Muscle layer of colon (tissue), 2 donors: ENCODE measurements around the gene TPST2.
"Not testable (repeated sequence)": the region's sequence is repeated elsewhere in the genome, so short reads cannot be mapped to it uniquely, and the experiment has no call there.

Source experiments
- H3K27ac ChIP-seq: one replicate; pipeline ENCODE4 v1.7.0; 2013; ENCODE audit warnings: low read depth, mild to moderate bottlenecking, low read length, moderate library complexity
- H3K27me3 ChIP-seq, 2 donors: one replicate each; pipeline ENCODE4 v1.7.0; 2013; ENCODE audit warnings: low read length in 2 of 2, mild to moderate bottlenecking in 2 of 2; ENCODE audit not compliant: insufficient read depth in 2 of 2, control insufficient read depth in 1 of 2
- H3K36me3 ChIP-seq: one replicate; pipeline ENCODE4 v1.7.0; 2013; ENCODE audit warnings: mild to moderate bottlenecking, low read length; ENCODE audit not compliant: insufficient read depth
- H3K4me1 ChIP-seq: one replicate; pipeline ENCODE4 v1.7.0; 2013; ENCODE audit warnings: mild to moderate bottlenecking, low read length; ENCODE audit not compliant: insufficient read depth
- H3K4me3 ChIP-seq, 2 donors: one replicate each; pipeline ENCODE4 v1.7.0; 2013; ENCODE audit warnings: low read length in 2 of 2, low read depth in 1 of 2, mild to moderate bottlenecking in 1 of 2, moderate library complexity in 1 of 2
- H3K9ac ChIP-seq: one replicate; pipeline ENCODE4 v1.7.0; 2013; ENCODE audit warnings: low read length
- H3K9me3 ChIP-seq: one replicate; pipeline ENCODE4 v1.7.0; 2013; ENCODE audit warnings: mild to moderate bottlenecking, low read length
- donor health status: abdominal sarcoma.
- donor health status: Adenocarcinoma of cecum.

TPST2 gene

DNA sequence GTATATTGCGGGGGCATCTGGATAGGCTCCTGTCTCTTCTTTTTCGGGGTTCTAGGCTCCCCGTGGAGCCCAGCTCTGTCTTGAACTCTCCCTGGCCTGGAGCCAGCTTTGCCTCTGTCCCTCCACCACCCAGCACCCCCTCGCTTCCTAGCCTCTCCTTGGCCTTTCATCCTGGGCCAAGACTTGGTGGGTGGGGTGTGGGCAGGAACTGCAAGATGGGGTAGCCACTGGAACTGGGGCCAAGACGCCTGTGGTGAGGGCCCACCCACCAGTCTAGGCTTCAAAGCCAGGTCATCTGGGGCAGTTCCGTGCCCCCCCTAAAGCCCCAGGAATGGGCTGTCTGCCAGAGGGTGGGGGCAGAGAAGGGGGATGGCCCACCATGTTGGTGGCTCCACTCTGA lies 29.6 kb upstream of the TPST2 start:
- Histone ChIP-seq H3K4me1 (no peaks in the 10 kb centered on the region), H3K27me3 (peaks cover 0 to 7% of the 10 kb centered on the region in 2 donors), H3K27ac (no peak overlapping the region), H3K9me3 (no peaks in the 10 kb centered on the region), H3K36me3 (no peaks in the 10 kb centered on the region), H3K9ac (no peak overlapping the region), H3K4me3 (no peak overlapping the region)

DNA sequence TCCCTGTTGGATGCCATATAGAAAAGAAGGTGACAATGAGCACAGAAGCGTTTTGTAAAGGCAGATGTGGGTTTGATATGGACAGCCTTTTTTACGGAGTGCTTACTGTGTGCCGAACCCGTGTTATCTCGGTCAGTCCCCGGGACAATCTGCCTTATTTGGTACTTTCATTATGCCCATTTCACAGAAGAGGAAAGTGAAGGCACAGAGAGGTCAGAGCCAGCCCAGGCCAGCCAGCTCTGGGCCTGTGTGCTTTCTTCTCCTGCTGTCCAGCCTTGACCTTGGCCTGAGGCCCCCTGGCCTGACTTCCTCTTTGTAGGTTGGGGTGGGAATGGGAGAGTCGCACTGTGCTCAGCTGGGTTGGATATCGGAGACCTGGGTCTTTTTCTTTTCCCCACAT lies 28.5 kb upstream of the TPST2 start:
- Histone ChIP-seq H3K4me1 (no peaks in the 10 kb centered on the region), H3K9ac (no peak overlapping the region), H3K36me3 (no peaks in the 10 kb centered on the region), H3K9me3 (no peaks in the 10 kb centered on the region), H3K27me3 (peaks cover 0 to 9% of the 10 kb centered on the region in 2 donors), H3K4me3 (no peak overlapping the region), H3K27ac (no peak overlapping the region)

DNA sequence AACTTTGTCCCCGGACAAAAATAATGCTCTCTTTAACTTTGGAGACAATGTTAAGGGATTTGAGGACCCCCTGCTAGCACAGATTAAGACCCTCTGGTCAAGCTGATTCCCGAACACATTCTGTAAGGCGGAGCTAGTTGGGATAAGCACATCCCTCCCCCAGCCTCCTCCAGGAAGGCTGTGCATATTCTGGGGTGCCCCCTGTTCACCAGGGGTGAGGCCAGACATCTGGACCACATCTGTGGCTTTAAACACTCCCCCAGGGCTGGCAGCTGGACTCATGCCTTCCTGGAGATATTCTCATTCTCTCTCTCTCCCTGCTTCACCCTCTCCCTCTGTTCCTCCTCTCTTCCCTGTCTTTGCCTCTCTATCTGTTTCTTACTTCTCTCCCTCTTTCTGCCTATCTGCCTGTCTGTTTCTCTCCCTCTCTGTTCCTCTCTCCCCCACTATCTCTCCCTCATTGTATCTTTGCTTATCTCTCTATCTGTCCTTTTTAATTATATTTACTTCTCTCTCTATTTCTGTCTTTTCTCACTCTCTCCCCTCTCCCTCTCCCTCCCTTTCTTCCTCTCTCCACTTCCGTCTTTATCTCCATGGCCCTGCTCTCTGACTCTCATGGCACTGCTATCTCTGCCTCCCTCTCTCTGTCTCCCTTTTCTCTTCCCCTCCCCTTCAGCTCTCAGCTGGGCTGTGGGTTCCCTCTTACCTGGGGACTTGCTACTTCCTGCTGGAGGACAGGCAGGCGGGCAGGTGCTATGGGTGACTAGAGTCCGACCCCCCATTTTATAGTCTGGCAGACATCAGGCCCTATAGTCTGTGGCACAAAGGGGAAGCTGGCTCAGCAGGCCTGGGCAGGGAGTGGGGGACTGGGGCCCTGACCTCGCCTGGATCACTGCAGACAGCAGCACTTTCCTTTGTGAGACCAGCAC lies 27.6 kb upstream of the TPST2 start, which contains the start of gene CRYBB1:
CRYBB1 (minus strand) TSS at position 757 of the 929 bp plus-strand sequence. CDS start 1,708 bp downstream, outside the sequence.
- Histone ChIP-seq H3K27ac (no peak within 1 kb of the TSS), H3K9ac (no peak within 1 kb of the TSS), H3K27me3 (peaks cover 4 to 15% of the 10 kb centered on the region in 2 donors), H3K4me3 (no peak within 1 kb of the TSS), H3K4me1 (no peaks in the 10 kb centered on the region), H3K9me3 (no peaks in the 10 kb centered on the region), H3K36me3 (no peaks in the 10 kb centered on the region)

DNA sequence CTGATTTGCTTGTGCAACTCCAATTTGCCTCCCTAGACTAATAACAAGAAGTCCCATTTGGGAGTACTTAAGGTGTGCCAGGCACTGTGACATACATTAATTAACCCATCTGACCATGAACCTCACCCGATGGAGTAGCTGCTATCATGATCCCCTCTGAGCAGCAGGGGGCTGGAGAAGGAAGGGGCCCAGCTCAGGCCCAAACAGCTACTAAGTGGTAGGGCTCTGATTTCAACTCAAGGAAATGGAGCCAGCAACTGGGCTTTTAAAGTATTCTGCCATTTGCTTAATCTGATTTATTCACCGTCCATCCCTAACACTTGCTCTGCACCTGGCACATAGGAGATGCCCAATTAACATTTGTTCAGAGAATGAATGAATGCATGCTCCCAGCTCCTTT lies 26.7 kb upstream of the TPST2 start:
- Histone ChIP-seq H3K4me3 (no peak overlapping the region), H3K27me3 (peaks cover 4 to 15% of the 10 kb centered on the region in 2 donors), H3K9ac (no peak overlapping the region), H3K4me1 (no peaks in the 10 kb centered on the region), H3K27ac (no peak overlapping the region), H3K9me3 (no peaks in the 10 kb centered on the region), H3K36me3 (no peaks in the 10 kb centered on the region)

DNA sequence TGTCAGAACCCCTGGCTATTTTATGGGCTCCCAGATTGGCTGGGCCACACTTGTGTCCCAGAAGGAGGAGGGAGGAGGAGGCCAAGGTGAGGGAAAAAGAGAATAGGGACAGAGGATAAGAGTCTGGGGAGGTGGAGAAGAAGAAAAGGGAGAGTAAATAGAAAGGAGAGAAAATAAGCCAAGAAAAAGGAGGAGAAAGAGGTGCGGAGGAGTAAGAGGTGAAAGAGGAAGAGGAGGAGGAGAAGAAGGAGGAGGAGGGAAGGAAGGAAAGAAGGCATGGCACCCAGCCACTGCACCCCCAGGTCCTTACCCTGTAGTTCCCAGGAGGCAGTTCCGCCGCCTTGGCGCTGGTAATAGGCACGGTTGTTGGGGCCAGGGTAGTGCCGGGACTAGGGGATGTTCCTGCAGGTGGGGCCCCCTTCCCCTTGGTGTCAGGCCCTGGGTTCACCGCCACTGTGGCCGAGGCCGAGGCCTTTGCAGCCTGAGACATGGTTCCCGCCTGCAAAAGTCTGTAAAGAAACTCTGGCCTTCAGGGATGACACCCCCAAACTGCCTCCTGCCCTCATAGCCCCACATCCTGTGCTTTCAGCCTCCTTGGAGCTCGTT lies 26.0 kb upstream of the TPST2 start:
- H3K4me1 ChIP-seq: no peaks in the 10 kb centered on the region
- peaks cover 4 to 15% of the 10 kb centered on the region in 2 donors for H3K27me3 ChIP-seq
- no peaks in the 10 kb centered on the region for H3K9me3 ChIP-seq
- no peak overlapping the region for H3K4me3 ChIP-seq
- no peak overlapping the region for H3K9ac ChIP-seq
- no peaks in the 10 kb centered on the region for H3K36me3 ChIP-seq
- H3K27ac ChIP-seq: no peak overlapping the region

DNA sequence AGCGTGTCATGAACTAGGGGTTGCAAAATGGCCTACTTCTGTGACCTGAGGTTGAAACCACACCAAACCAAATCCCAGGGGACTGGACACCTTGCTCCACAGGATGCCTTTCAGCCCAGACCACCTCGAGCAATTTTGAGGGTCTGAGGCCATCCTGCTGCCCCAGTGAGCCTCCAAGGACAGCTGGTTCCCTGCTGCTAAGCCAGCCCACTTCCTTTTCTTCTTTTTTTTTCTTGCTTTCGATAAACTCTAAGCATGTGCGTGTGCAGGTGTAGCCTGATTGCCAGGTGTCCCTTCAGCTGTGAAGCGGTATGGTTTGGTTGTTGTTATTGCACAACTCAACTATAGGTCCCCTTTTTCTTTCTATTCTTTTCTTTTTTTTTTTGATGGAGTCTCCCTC lies 25.2 kb upstream of the TPST2 start:
- Histone ChIP-seq H3K27ac (no peak overlapping the region), H3K36me3 (no peaks in the 10 kb centered on the region), H3K4me1 (no peaks in the 10 kb centered on the region), H3K9me3 (no peaks in the 10 kb centered on the region), H3K4me3 (no peak overlapping the region), H3K9ac (no peak overlapping the region), H3K27me3 (peaks cover 4 to 15% of the 10 kb centered on the region in 2 donors)

DNA sequence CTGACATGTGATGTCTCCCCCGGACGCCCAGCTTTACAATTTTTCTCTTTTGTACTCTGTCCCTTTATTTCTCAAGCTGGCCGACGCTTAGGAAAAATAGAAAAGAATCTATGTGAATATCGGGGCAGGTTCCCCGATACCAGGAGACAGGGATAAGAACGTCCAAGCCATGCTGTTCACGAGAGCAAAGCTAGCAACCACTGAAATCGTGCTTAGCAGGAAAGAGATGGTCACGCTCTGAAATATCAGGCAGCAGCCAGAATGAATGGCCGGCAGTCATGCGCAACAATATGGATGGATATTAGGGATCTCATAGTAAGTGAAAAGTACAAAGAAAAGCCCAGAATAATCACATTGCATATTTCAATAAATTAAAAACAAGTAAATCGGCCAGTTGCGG lies 24.4 kb upstream of the TPST2 start:
- Histone ChIP-seq H3K4me1 (no peaks in the 10 kb centered on the region), H3K9me3 (no peaks in the 10 kb centered on the region), H3K9ac (no peak overlapping the region), H3K27me3 (peaks cover 4 to 12% of the 10 kb centered on the region in 2 donors), H3K4me3 (no peak overlapping the region), H3K36me3 (no peaks in the 10 kb centered on the region), H3K27ac (no peak overlapping the region)

DNA sequence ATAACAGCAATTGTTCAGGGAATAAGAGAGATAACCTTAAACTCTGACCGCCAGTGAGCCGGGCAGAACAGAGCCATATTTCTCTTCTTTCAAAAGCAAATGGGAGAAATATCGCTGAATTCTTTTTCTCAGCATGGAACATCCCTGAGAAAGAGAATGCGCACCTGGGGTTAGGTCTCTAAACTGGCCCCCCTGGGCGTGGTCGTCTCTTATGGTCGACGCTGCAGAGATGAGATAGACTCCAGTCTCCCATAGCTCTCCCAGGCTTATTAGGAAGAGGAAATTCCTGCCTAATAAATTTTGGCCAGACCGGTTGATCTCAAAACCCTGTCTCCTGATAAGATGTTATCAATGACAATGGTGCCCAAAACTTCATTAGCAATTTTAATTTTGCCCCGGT lies 23.8 kb upstream of the TPST2 start:
- H3K27me3 ChIP-seq: peaks cover 4 to 10% of the 10 kb centered on the region in 2 donors
- not testable (repeated sequence) for H3K4me3 ChIP-seq, H3K9me3 ChIP-seq, H3K9ac ChIP-seq, H3K27ac ChIP-seq, H3K4me1 ChIP-seq, H3K36me3 ChIP-seq

DNA sequence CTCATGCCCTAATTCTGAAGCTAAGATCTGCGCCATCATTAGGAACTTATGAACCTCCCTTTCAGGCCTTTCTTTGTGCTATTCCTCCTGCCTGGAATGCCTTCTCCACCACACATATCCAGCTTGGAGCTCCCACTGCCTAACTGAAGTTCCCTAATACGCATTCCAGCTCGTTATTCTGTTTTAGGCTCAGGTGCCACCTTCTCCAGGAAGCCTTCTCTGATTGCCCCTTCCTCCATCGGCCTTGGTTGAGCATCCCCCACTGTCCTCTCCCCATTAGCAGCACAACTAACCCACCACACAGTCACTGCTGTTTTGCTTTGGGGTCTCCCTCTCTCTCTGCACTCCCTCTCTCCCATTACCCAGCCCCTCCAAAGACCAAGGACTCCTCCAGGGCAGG lies 22.7 kb upstream of the TPST2 start:
- Histone ChIP-seq H3K27ac (no peak overlapping the region), H3K4me1 (no peaks in the 10 kb centered on the region), H3K27me3 (peaks cover 4 to 10% of the 10 kb centered on the region in 2 donors), H3K4me3 (no peak overlapping the region), H3K9ac (no peak overlapping the region), H3K36me3 (no peaks in the 10 kb centered on the region), H3K9me3 (no peaks in the 10 kb centered on the region)

DNA sequence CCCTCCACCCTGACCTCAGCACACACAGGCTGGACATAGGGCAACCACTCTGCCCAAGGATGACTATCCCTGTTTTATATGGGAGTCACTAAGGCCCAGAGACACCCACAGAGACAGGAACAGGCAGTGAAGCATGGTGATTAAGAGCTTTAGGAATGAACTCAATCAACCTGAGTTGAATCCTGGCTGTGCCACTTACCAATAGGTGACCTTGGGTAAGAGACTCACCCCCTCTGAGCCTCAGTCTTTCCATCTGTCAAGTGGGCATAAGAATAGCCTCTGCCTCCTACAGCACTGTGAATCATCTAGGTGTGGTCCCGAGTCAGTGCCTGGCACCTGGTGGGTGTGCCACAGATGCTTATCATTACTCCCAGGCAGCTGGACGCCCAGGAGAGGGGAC lies 21.1 kb upstream of the TPST2 start:
- Histone ChIP-seq H3K36me3 (no peaks in the 10 kb centered on the region), H3K27me3 (peaks cover 4 to 10% of the 10 kb centered on the region in 2 donors)

DNA sequence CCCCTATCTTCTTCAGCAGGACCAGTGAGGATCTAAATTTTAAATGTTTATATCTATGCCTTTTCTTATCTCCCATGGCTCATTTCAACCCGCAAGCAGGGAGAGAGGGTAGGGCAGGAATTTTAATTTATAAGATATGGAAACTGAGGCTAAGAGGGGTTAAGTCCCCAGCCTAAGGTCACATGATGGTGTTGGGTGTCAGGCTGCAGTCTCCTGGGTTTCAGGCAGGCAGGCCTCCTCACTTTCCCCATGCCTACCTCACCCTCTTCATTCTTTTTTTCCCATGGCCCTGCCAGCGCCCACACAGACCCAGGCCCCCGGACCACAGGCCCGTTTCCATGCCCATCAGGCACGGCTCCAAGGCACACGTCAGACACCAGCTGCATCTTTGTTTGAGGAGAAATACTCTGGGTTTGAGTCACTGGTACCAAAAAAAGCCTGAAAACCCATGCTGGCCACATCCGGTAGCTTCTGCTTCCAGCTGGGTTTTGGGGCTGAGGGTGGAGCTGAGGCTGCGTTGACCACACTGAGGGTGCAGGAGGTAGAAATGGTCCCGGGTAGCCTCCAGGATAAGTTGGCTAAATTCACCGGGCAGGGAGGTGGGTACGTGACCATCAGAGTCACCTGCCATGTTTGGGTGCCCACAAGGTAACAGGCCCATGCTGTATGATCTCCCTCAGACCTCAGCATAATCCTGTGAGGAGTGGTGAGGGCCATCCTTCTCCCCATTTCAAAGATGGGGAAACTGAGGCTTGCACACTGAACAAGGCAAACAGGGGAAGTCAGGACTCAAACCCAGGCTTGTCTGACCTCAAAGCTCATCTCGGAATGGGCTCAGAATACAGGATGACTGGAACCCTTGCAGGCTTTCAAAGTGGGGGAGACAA lies 20.4 kb upstream of the TPST2 start:
- Histone ChIP-seq H3K9me3 (no peaks in the 10 kb centered on the region), H3K27ac (no peak overlapping the region), H3K36me3 (no peaks in the 10 kb centered on the region), H3K9ac (no peak overlapping the region), H3K4me3 (no peak overlapping the region), H3K4me1 (no peaks in the 10 kb centered on the region), H3K27me3 (peaks cover 4 to 10% of the 10 kb centered on the region in 2 donors)

More for the DNA sequence above, 21.1 kb upstream of the TPST2 start:
- Histone ChIP-seq H3K9ac (no peak overlapping the region), H3K9me3 (no peaks in the 10 kb centered on the region), H3K4me1 (no peaks in the 10 kb centered on the region), H3K4me3 (no peak overlapping the region), H3K27ac (no peak overlapping the region)
